GM12864 (cell line): ENCODE results near the gene LRP5.

Experiments
- DNase-seq: peaks from one replicate; pipeline ENCODE4 v3.0.0-alpha.2; 2011; ENCODE audit warnings: low read depth
- H3K4me3 ChIP-seq: 2 replicates; pipeline ENCODE4 v1.5.1; 2011; ENCODE audit warnings: mild to moderate bottlenecking, low read depth, low read length, control low read depth
- CTCF ChIP-seq: IDR thresholded peaks from 2 replicates; pipeline ENCODE4 v1.5.1; 2011; ENCODE audit warnings: low read depth, mild to moderate bottlenecking, moderate library complexity, low read length, control low read depth, inconsistent platforms; ENCODE audit errors: missing control alignments

The LRP5 gene

GRCh38 chr11:68437927-68438657, 125.7 kb downstream of the LRP5 start:
- no peak for DNase-seq
- TF ChIP-seq CTCF = no peak
- no peak overlapping the region for H3K4me3 ChIP-seq

- TF ChIP-seq CTCF = no peak
- H3K4me3 ChIP-seq = no peak overlapping the region
- no peak for DNase-seq
Measured at GRCh38 chr11:68438658-68439259, 126.4 kb downstream of the LRP5 start.

- DNase-seq = no peak
- no peak overlapping the region for H3K4me3 ChIP-seq
- no peak for TF ChIP-seq CTCF
Measured at GRCh38 chr11:68439355-68440065, 127.1 kb downstream of the LRP5 start.

- H3K4me3 ChIP-seq = no peak overlapping the region
- no peak for TF ChIP-seq CTCF
Measured at GRCh38 chr11:68440224-68440623, 127.8 kb downstream of the LRP5 start.

GRCh38 chr11:68441466-68442230, 129.3 kb downstream of the LRP5 start:
- no peak overlapping the region for H3K4me3 ChIP-seq
- no peak for TF ChIP-seq CTCF
- DNase-seq = no peak

More at GRCh38 chr11:68440224-68440623, 127.8 kb downstream of the LRP5 start:
- no peak for DNase-seq

- DNase-seq = no peak
- no peak overlapping the region for H3K4me3 ChIP-seq
- no peak for TF ChIP-seq CTCF
Measured at GRCh38 chr11:68442433-68442832, 130.0 kb downstream of the LRP5 start.
